Activated T-helper 17 cell treated with anti-CD3 and anti-CD28 coated beads, Interleukin-2, amount 50 U/mL, for 72 hours (primary cell): ENCODE measurements around the gene DCAF4L1. TPM values are rescaled to one million over a fixed set of nuclear protein-coding genes. Genes with fewer than 3 reads are reported as not detected.
A peak's percentile ranks its signal among the peaks of the same experiment; 100 is the strongest.

Experiments
- ATAC-seq: fragments of 150-1000 bp; cut with Tn5 transposase; replicated peaks from 2 replicates; pipeline ENCODE4 v1.10.0; 2021; ENCODE audit warnings: mild to moderate bottlenecking, moderate library complexity
- H3K27ac Mint-ChIP-seq: one replicate; pipeline ENCODE4 v1.8.0; 2022; ENCODE audit warnings: mixed read lengths
- H3K27me3 Mint-ChIP-seq: one replicate; pipeline ENCODE4 v1.8.0; 2022; ENCODE audit warnings: mixed read lengths
- H3K36me3 Mint-ChIP-seq: one replicate; pipeline ENCODE4 v1.8.0; 2022; ENCODE audit warnings: low read depth, mild to moderate bottlenecking, mixed read lengths
- H3K4me1 Mint-ChIP-seq: one replicate; pipeline ENCODE4 v1.8.0; 2022; ENCODE audit warnings: mixed read lengths
- H3K4me3 Mint-ChIP-seq: one replicate; pipeline ENCODE4 v1.8.0; 2022; ENCODE audit warnings: mild to moderate bottlenecking, mixed read lengths
- H3K9me3 Mint-ChIP-seq: one replicate; pipeline ENCODE4 v1.8.0; 2022; ENCODE audit warnings: mixed read lengths
- total RNA-seq, 2 donors: library from RNA; stranded (reverse); gene quantifications; one replicate each; pipeline ENCODE4 v1.2.3, GENCODE V29; 2022

DCAF4L1 gene, protein sequence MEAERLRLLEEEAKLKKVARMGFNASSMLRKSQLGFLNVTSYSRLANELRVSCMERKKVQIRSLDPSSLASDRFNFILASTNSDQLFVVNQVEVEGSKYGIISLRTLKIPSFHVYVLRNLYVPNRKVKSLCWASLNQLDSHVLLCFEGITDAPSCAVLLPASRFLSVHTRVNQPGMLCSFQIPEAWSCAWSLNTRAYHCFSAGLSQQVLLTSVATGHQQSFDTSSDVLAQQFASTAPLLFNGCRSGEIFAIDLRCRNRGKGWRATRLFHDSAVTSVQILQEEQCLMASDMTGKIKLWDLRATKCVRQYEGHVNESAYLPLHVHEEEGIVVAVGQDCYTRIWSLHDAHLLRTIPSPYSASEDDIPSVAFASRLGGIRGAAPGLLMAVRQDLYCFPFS
- total RNA-seq: under 1 TPM; 0.32 to 0.73 TPM

DNA sequence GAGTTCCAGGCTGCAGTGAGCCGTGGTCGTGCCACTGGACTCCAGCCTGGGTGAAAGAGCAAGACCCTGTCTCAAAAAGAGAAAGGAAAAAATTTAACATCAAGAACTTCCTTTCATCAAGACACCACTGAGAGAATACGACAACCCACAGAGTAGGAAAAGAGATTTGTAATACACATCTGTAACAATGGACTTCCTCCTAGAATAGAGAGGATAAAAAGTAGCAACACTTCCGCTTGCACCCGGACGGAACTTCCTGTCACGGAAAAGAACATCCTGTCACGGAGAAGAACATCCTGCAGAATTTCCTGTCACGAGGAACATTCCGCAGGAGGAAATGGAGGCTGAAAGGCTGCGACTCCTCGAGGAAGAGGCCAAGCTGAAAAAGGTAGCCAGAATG, at the start of gene DCAF4L1:
DCAF4L1 (plus strand) TSS at position 301 of the 400 bp plus-strand sequence; CDS start at position 338, 37 bp downstream.
- Mint-ChIP-seq H3K4me3 (no peak within 1 kb of the TSS), H3K4me1 (no peaks in the 10 kb centered on the region), H3K27me3 (no peaks in the 10 kb centered on the region), H3K27ac (no peak within 1 kb of the TSS), H3K9me3 (no peaks in the 10 kb centered on the region), H3K36me3 (no peaks in the 10 kb centered on the region)
- ATAC-seq: no peak

DNA sequence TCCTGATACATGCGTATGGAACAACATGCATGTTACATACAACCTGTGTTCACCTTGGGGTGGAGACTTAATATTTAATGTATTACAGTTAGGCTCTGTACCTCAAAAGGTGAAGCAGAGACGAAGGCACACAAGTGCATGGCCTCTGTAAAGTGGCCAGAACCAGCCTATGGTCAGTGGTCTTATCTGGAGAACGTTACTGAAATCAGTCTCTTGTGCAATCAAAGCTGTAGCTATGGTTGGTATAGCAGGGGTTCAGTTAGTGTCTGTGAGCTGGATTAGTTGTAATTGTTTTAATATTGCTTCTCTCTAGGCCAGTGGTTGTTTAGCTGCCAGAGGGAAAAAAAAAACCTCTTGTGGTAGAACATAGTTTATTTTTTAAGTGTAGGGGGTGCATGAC, 48.6 kb upstream of the DCAF4L1 start:
- no peak for ATAC-seq
- Mint-ChIP-seq H3K4me3 (no peak overlapping the region), H3K27ac (no peak overlapping the region), H3K9me3 (peaks cover 3% of the 10 kb centered on the region), H3K4me1 (peaks cover 13% of the 10 kb centered on the region), H3K27me3 (peaks cover 5% of the 10 kb centered on the region), H3K36me3 (peaks cover 24% of the 10 kb centered on the region)

DNA sequence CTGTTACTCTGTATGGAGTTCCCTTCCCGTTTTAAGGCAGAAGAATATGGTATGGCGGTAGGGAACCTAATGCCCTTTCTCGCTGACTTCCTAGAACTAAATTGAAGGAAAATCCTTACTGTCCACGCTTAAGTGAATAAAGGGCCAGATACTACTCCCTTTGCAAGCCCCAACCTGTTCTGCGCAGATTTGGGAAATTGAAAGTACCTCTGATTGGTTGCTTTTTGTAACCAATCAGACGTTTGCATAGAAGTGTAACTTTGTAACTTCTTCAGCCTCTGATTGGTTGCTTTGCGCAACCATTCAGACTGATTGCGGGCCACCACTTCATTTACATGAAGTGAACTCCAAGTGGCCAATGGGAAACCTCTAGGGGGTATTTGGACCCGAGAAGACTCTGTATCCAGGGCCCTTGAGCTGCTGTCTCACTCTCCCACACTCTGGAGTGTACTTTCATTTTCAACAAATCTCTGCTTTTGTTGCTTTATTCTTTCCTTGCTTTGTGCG, 47.5 kb upstream of the DCAF4L1 start:
- Mint-ChIP-seq H3K4me3 (peak overlapping the region; percentile 97), H3K4me1 (peaks cover 13% of the 10 kb centered on the region), H3K36me3 (peaks cover 35% of the 10 kb centered on the region), H3K27ac (peak overlapping the region; percentile 69), H3K27me3 (no peaks in the 10 kb centered on the region), H3K9me3 (no peaks in the 10 kb centered on the region)
- ATAC-seq: no peak

DNA sequence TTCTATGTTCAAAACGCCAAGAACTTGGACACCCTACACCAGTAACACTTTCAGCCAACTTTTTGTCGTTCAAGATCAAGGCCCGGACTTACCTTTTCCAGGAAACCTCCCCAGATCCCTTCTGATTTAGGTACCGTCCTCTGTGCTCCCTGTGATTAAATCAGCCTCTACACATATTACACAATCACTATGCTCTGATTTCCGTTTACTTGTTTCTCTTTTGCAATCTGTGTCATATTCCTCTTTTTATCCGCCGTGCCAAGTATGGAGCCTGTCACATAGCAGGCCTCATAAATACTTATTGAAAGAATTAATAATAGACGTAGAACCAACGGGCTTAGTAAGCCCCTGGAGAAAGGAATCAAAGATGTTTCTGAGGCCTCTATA, 47.0 kb upstream of the DCAF4L1 start:
- Mint-ChIP-seq H3K9me3 (no peaks in the 10 kb centered on the region), H3K27me3 (no peaks in the 10 kb centered on the region)

DNA sequence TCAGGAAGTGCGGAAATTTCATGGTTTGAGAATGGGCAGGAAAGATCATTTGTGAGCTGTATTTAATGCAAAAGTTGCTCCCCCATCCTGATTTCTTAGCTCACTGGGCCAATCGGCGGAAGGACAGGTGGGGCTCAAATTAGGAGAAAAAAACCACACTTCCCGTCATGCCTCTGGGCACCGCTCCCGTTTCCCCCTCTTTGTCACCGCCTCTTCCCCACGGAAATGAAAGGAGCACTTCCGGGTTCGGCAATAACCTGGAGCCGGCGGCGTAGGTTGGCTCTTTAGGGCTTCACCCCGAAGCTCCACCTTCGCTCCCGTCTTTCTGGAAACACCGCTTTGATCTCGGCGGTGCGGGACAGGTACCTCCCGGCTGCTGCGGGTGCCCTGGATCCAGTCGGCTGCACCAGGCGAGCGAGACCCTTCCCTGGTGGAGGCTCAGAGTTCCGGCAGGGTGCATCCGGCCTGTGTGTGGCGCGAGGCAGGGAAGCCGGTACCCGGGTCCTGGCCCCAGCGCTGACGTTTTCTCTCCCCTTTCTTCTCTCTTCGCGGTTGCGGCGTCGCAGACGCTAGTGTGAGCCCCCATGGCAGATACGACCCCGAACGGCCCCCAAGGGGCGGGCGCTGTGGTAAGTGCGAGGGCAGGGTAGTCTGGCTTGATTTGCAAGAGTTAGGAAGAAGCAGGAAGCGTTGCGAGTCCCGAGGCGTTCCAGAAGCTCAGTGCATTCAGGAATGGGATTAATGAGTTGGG, 46.5 kb upstream of the DCAF4L1 start, which contains the start of gene TMEM33:
TMEM33 (plus strand) TSS at position 529 of the 751 bp plus-strand sequence; CDS start at position 585, 56 bp downstream.
- H3K4me1 Mint-ChIP-seq: peaks cover 17% of the 10 kb centered on the region
- ATAC-seq: peak; percentile 88
- peaks cover 45% of the 10 kb centered on the region for H3K36me3 Mint-ChIP-seq

More for the DNA sequence above, 47.0 kb upstream of the DCAF4L1 start:
- peak overlapping the region; percentile 97 for H3K4me3 Mint-ChIP-seq
- H3K36me3 Mint-ChIP-seq: peaks cover 39% of the 10 kb centered on the region
- peaks cover 13% of the 10 kb centered on the region for H3K4me1 Mint-ChIP-seq
- ATAC-seq: no peak
- H3K27ac Mint-ChIP-seq: peak overlapping the region; percentile 69

DNA sequence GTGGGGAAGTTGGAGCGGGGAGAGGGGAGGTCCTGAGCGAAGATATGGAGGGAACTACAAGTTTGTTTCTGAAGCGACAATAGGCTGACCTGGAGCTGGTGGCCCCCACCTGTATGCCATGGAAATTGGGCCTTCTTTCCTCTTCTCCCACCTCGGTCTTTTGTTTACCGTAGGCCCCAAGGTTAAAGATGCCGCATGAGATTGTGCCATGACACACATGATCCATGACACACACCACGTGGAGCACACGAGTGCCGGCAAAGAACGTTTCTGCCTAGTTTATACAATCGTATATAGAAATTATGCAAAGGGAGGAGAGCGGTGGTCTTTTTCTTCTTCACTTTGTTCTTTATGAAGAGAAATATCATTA, 45.9 kb upstream of the DCAF4L1 start:
- peaks cover 17% of the 10 kb centered on the region for H3K4me1 Mint-ChIP-seq
- H3K36me3 Mint-ChIP-seq: peaks cover 51% of the 10 kb centered on the region
- no peaks in the 10 kb centered on the region for H3K27me3 Mint-ChIP-seq
- H3K9me3 Mint-ChIP-seq: no peaks in the 10 kb centered on the region
- H3K27ac Mint-ChIP-seq: peak overlapping the region; percentile 69
- peak; percentile 46 for ATAC-seq
- H3K4me3 Mint-ChIP-seq: peak overlapping the region; percentile 97

More for the DNA sequence above, 46.5 kb upstream of the DCAF4L1 start, which contains the start of gene TMEM33:
- Mint-ChIP-seq H3K27me3 (no peaks in the 10 kb centered on the region), H3K9me3 (no peaks in the 10 kb centered on the region), H3K27ac (peak within 1 kb of the TSS; percentile 69), H3K4me3 (peak within 1 kb of the TSS; percentile 97)

DNA sequence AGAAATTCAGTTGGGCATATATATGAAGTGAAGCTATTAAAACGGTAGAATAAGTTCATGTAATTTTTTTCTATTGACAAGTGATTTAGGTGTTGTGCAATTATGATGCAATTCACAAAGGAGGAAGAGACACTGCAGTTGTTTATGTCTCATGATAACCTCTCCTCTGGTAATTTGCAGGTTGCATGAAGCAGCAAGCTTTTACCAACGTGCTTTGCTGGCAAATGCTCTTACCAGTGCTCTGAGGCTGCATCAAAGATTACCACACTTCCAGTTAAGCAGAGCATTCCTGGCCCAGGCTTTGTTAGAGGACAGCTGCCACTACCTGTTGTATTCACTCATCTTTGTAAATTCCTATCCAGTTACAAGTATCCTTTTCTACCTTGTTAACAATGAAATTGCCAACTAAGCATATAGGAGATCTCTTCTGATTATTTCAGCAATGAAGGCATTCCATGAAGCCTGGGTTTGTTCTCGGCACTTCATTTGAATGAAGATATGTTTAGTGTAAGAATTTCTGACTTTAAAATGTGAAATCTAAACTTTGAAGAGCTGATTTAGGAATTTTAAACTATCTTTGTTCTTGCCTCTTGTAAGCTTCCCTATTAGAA, 42.4 kb upstream of the DCAF4L1 start:
- Mint-ChIP-seq H3K9me3 (no peaks in the 10 kb centered on the region), H3K36me3 (peaks cover 86% of the 10 kb centered on the region), H3K27me3 (no peaks in the 10 kb centered on the region), H3K4me1 (peaks cover 17% of the 10 kb centered on the region), H3K27ac (no peak overlapping the region), H3K4me3 (no peak overlapping the region)
- ATAC-seq: no peak

DNA sequence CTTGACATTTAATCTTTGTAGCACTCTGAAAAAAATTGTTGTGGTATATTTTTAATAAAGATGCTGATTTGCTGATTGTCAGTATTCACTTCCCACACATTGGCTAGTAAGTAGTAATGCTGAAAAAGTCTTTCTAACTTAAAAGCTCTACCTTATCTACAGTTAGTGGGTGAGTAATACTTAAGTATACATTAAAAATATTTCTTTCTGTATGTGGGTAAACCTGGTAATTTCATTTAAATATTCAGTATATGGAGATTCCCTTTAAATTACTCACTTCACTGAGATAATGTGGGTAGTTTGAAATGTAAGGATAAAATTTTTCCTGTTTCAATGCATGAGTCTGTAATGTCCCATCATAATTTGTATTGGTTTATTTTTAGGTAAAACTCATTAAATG, 40.7 kb upstream of the DCAF4L1 start:
- H3K9me3 Mint-ChIP-seq: no peaks in the 10 kb centered on the region
- H3K27me3 Mint-ChIP-seq: no peaks in the 10 kb centered on the region
- ATAC-seq: no peak
- H3K27ac Mint-ChIP-seq: no peak overlapping the region
- H3K4me3 Mint-ChIP-seq: no peak overlapping the region
- peaks cover 96% of the 10 kb centered on the region for H3K36me3 Mint-ChIP-seq
- H3K4me1 Mint-ChIP-seq: peaks cover 10% of the 10 kb centered on the region

DNA sequence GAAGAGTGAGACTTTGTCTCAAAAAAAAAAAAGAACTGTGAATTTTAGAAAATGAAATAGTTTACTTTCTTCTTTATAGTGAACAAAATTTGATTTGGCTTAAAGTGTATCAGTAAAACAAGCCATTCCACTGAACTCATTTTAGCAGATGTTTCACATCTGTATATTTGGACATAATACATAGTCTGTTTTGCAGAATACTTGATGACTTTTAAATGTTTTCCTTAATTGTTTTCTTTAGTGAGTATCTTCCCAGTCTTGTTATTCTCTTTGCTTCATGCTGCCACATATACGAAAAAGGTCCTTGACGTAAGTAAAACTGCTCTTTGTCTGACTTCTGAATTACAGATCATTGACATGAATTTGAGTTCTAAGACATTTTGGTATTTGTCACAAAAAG, 38.0 kb upstream of the DCAF4L1 start:
- H3K27ac Mint-ChIP-seq: no peak overlapping the region
- H3K36me3 Mint-ChIP-seq: peaks cover 98% of the 10 kb centered on the region
- no peaks in the 10 kb centered on the region for H3K27me3 Mint-ChIP-seq
- no peak for ATAC-seq
- peaks cover 4% of the 10 kb centered on the region for H3K4me1 Mint-ChIP-seq
- H3K9me3 Mint-ChIP-seq: no peaks in the 10 kb centered on the region
- H3K4me3 Mint-ChIP-seq: no peak overlapping the region

DNA sequence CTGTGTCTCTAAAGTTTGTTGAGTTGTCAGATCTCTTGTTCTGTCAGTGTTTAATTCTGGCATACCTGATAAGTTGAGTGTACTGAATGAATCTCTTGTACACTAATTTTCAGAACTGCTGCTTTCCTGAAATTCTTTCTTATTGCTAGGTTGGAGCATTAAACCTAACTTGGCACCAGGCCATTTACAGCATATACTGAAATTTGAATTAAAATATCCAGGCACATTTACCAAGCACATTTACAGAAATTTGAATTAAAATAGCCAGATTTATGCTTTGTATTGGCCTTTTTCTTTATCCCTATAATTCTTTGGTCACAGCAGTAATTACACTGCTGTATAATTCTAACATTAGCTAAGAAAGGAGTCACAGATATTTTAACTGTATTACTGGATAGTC, 37.5 kb upstream of the DCAF4L1 start:
- Mint-ChIP-seq H3K4me1 (peaks cover 4% of the 10 kb centered on the region), H3K27ac (no peak overlapping the region), H3K27me3 (no peaks in the 10 kb centered on the region), H3K4me3 (no peak overlapping the region), H3K9me3 (no peaks in the 10 kb centered on the region), H3K36me3 (peaks cover 98% of the 10 kb centered on the region)
- ATAC-seq: no peak

DNA sequence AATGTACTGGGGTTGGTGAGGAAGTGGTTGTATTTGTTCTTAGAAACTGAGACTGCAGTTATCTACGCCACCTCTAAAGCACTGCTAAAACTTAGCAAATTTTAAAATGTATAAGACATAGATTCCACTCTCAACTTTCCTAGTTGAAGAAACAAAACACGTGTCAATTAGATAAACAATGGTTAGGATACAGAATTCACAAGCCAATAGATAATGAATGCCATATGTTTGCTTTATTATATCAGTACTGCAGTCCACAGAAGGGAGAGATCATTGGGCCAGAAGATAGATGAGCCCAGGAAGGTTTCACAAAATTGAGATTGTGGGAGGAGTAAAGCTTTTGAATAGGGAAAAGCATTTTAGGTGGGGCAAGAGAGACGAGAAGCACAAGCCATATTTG, 32.0 kb upstream of the DCAF4L1 start:
- Mint-ChIP-seq H3K27ac (no peak overlapping the region), H3K36me3 (peaks cover 98% of the 10 kb centered on the region), H3K4me1 (no peaks in the 10 kb centered on the region), H3K9me3 (no peaks in the 10 kb centered on the region), H3K27me3 (no peaks in the 10 kb centered on the region), H3K4me3 (no peak overlapping the region)
- no peak for ATAC-seq

DNA sequence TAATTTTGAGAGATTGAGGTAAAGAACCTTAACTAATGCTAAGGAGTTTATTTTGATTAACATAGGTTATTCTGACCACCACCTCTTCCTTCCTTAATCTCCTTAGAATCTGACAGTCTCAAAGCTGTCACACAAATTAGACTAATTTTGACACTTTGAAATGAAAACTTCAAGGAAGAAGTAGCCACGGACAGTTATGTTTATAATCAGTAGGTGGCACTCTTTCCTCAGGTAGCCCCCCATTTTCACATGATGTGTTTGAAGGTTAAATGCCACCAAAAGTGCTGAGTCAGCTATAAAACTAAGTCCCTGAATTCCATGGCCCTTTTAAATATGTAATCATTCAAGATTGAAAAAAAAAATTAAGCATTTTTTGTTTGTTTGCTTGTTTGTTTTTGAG, 23.9 kb upstream of the DCAF4L1 start:
- Mint-ChIP-seq H3K4me1 (no peaks in the 10 kb centered on the region), H3K27ac (no peak overlapping the region), H3K9me3 (no peaks in the 10 kb centered on the region), H3K27me3 (no peaks in the 10 kb centered on the region), H3K4me3 (no peak overlapping the region), H3K36me3 (peaks cover 42% of the 10 kb centered on the region)
- ATAC-seq: no peak

DNA sequence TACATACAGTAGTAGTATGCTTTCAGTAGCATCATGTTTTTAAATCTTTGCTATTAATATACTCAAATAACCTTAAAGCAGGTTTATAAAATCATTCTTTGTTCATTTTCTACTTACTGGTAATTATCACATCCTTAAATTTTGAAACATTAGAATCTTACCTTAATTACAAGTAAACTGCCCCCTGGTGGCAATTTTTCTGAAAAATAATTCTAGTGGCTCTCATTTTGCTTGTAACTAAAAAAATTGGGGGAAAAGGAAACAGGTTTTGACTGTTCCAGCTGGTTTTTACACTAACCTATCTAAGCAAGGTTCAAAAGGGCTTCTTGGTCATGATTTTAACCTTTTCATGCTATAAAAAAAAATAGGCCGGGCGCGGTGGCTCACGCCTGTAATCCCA, 18.5 kb upstream of the DCAF4L1 start:
- no peaks in the 10 kb centered on the region for H3K27me3 Mint-ChIP-seq
- H3K27ac Mint-ChIP-seq: no peak overlapping the region
- H3K4me3 Mint-ChIP-seq: no peak overlapping the region
- ATAC-seq: no peak
- no peaks in the 10 kb centered on the region for H3K36me3 Mint-ChIP-seq
- H3K4me1 Mint-ChIP-seq: no peaks in the 10 kb centered on the region
- peaks cover 1% of the 10 kb centered on the region for H3K9me3 Mint-ChIP-seq

DNA sequence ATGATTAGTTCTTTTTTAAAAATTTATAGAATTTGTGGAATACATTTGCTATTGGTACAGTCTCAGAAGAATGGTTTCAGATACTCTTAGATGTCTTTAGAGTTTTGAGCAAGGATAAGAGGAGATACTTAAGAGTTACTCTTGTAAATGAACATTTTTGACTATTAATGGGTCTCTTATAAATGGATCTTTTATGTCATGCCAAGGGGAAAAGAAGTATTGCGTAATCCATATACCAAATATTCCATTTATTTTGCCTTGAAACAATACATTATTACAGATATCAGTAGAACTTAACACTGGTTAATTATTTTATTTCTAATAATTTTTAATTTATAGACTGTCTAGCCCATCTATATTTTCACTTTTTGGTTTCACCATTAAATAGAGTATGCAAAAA, 17.2 kb upstream of the DCAF4L1 start:
- H3K27me3 Mint-ChIP-seq: no peaks in the 10 kb centered on the region
- peaks cover 4% of the 10 kb centered on the region for H3K9me3 Mint-ChIP-seq

More for the DNA sequence above, 17.2 kb upstream of the DCAF4L1 start:
- no peak overlapping the region for H3K27ac Mint-ChIP-seq
- H3K4me1 Mint-ChIP-seq: no peaks in the 10 kb centered on the region
- no peak overlapping the region for H3K4me3 Mint-ChIP-seq
- no peak for ATAC-seq
- H3K36me3 Mint-ChIP-seq: no peaks in the 10 kb centered on the region
